Right ventricle myocardium superior (tissue), 1 donor: ENCODE measurements around the gene SUMO1. TPM values are rescaled to one million over a fixed set of nuclear protein-coding genes. Genes with fewer than 3 reads are reported as not detected.

Experiments
- ATAC-seq: fragments of 200-7000 bp; cut with Tn5 transposase; one replicate; pipeline ENCODE4 v1.9.1; 2020; ENCODE audit warnings: mild to moderate bottlenecking; ENCODE audit not compliant: poor library complexity
- DNase-seq: peaks from one replicate; pipeline ENCODE4 v3.0.0-alpha.2; 2020
- intact Hi-C: fragments of 100-400 bp; cut with DNase I; formaldehyde crosslinking; loops from one replicate; pipeline ENCODE4 v1.11.2; 2022
- total RNA-seq: library from RNA; stranded (reverse); fragmentation: NEBNext Ultra II Directional; extraction: Animal tissue kit (Norgen Biotek cat#: 25700); gene quantifications from one replicate; pipeline ENCODE4 v1.2.1, GENCODE V29; 2021
- donor health status: DM: no; HTN: yes; CAD: no; lungs with severe emphysema.

Gene SUMO1
- total RNA-seq, 1 donor from 2014 or later = 64.6 TPM

- ATAC-seq = no peak
- intact Hi-C loops = no loop called here
Observed at GRCh38 chr2:202164411-202164810, 74.0 kb downstream of the SUMO1 start.

GRCh38 chr2:202161151-202161835, 77.1 kb downstream of the SUMO1 start:
- ATAC-seq = peak; percentile 85
- DNase-seq = no peak
- intact Hi-C loops = no loop called here

More at GRCh38 chr2:202164411-202164810, 74.0 kb downstream of the SUMO1 start:
- no peak for DNase-seq

- no peak for DNase-seq
- intact Hi-C loops = loop anchor here (10.0 kb wide), 1 partner anchor 114 kb away; no protein-coding TSS in a partner anchor
- peak; percentile 43 for ATAC-seq
Observed at GRCh38 chr2:202158796-202159195, 79.6 kb downstream of the SUMO1 start.

GRCh38 chr2:202157211-202157990, 81.0 kb downstream of the SUMO1 start:
- intact Hi-C loops = loop anchor here (10.0 kb wide), 1 partner anchor 113 kb away; no protein-coding TSS in a partner anchor
- no peak for ATAC-seq
- no peak for DNase-seq

Other genes starting within 250 kb of the SUMO1 start
- gene FZD7, start 204.7 kb downstream of the SUMO1 start, total RNA-seq = 25.3 TPM
- gene KIAA2012, start 165.3 kb downstream of the SUMO1 start, total RNA-seq = not detected
- 23.0 TPM for gene NOP58, start 27.2 kb upstream of the SUMO1 start, total RNA-seq
- 45.9 TPM for gene BMPR2, start 137.7 kb upstream of the SUMO1 start, total RNA-seq